BJ (cell line): Measurements from ENCODE around the gene NEURL4. TPM values are rescaled to one million over a fixed set of nuclear protein-coding genes. Genes with fewer than 3 reads are reported as not detected.

Source experiments
- CTCF ChIA-PET: fragments of 350-600 bp; formaldehyde crosslinking; extraction: SDS; loops from one replicate; lab custom pipeline; 2021; ENCODE audit warnings: antibody characterized with exemption, inconsistent platforms; lab: Yijun Ruan, JAX
- POLR2A ChIA-PET: fragments of 300-600 bp; sonication (Branson Sonifier 250); formaldehyde crosslinking; extraction: SDS; loops from one replicate; lab custom pipeline; 2021; ENCODE audit warnings: antibody characterized with exemption; lab: Charles Lee
- DNase-seq: peaks from one replicate; pipeline ENCODE4 v3.0.0-alpha.2; 2011; ENCODE audit warnings: low read depth
- H3K27me3 ChIP-seq: 2 replicates; pipeline ENCODE4 v1.6.0; 2011; ENCODE audit warnings: low read length; ENCODE audit not compliant: control insufficient read depth, insufficient read depth
- H3K36me3 ChIP-seq: 2 replicates; pipeline ENCODE4 v1.5.1; 2011; ENCODE audit warnings: low read length; ENCODE audit not compliant: control insufficient read depth, insufficient read depth
- H3K4me3 ChIP-seq: 2 replicates; pipeline ENCODE4 v1.5.1; 2011; ENCODE audit warnings: low read depth, mild to moderate bottlenecking, control low read depth, low read length
- polyA plus RNA-seq: library from polyadenylated mRNA; depleted of rRNA; stranded (reverse); fragments of >200 nt; gene quantifications from 2 replicates; pipeline ENCODE4 v1.2.3, GENCODE V29; 2011
- TF ChIP-seq, protein P1 (sequence below): IDR thresholded peaks from 2 replicates; pipeline ENCODE4 v1.5.1; 2011; ENCODE audit warnings: low read depth, mild to moderate bottlenecking, control low read depth, inconsistent platforms, low read length, moderate library complexity; ENCODE audit not compliant: insufficient read depth

The NEURL4 gene
- polyA plus RNA-seq, 1 experiment, result 14.9 TPM

GRCh38 chr17:7281953-7282751 is 47.0 kb downstream of the NEURL4 start:
- peaks cover 11% of the 10 kb centered on the region for H3K27me3 ChIP-seq
- no peaks in the 10 kb centered on the region for H3K36me3 ChIP-seq
- DNase-seq, result no peak
- ChIA-PET POLR2A (no interaction called here), CTCF (interaction anchor here (0.6 to 6.9 kb wide), 5 partner anchors 10 to 236 kb away, joined by 3 to 51 read pairs (median 6); no protein-coding TSS in a partner anchor)
- TF ChIP-seq, protein P1, sequence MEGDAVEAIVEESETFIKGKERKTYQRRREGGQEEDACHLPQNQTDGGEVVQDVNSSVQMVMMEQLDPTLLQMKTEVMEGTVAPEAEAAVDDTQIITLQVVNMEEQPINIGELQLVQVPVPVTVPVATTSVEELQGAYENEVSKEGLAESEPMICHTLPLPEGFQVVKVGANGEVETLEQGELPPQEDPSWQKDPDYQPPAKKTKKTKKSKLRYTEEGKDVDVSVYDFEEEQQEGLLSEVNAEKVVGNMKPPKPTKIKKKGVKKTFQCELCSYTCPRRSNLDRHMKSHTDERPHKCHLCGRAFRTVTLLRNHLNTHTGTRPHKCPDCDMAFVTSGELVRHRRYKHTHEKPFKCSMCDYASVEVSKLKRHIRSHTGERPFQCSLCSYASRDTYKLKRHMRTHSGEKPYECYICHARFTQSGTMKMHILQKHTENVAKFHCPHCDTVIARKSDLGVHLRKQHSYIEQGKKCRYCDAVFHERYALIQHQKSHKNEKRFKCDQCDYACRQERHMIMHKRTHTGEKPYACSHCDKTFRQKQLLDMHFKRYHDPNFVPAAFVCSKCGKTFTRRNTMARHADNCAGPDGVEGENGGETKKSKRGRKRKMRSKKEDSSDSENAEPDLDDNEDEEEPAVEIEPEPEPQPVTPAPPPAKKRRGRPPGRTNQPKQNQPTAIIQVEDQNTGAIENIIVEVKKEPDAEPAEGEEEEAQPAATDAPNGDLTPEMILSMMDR, result no peak
- H3K4me3 ChIP-seq, result peak overlapping the region; percentile 48

GRCh38 chr17:7281074-7281952 is 47.8 kb downstream of the NEURL4 start, which contains the start of gene SLC2A4:
Gene SLC2A4, plus strand, starts transcription at chr17:7281718. Its CDS starts 217 bp downstream, at chr17:7281935.
- Histone ChIP-seq H3K27me3 (peaks cover 11% of the 10 kb centered on the region), H3K36me3 (no peaks in the 10 kb centered on the region), H3K4me3 (peak within 1 kb of the TSS; percentile 48)
- TF ChIP-seq, protein P1, result no peak
- peak; percentile 63 for DNase-seq
- ChIA-PET CTCF (interaction anchor here (0.6 to 6.9 kb wide), 11 partner anchors 11 to 279 kb away, joined by 3 to 51 read pairs (median 4); no protein-coding TSS in a partner anchor), POLR2A (interaction anchor here (0.6 kb wide), 1 partner anchor 264 kb away, joined by 5 read pairs; no protein-coding TSS in a partner anchor)

GRCh38 chr17:7280519-7281073 is 48.5 kb downstream of the NEURL4 start:
- H3K4me3 ChIP-seq, result peak overlapping the region; percentile 48
- H3K27me3 ChIP-seq, result peaks cover 6% of the 10 kb centered on the region
- H3K36me3 ChIP-seq, result no peaks in the 10 kb centered on the region
- CTCF ChIA-PET, result interaction anchor here (0.6 to 6.9 kb wide), 11 partner anchors 11 to 280 kb away, joined by 3 to 51 read pairs (median 4); partner anchors contain the start of genes ACADVL and DLG4
- POLR2A ChIA-PET, result interaction anchor here (0.6 kb wide), 1 partner anchor 263 kb away, joined by 5 read pairs; no protein-coding TSS in a partner anchor
- TF ChIP-seq, protein P1, result peak; percentile 82
- no peak for DNase-seq

- ChIA-PET POLR2A (no interaction called here), CTCF (interaction anchor here (1.1 to 6.9 kb wide), 3 partner anchors 17 to 60 kb away, joined by 3 to 51 read pairs (median 3); partner anchors contain the start of genes ACADVL and DLG4)
- DNase-seq, result no peak
- Histone ChIP-seq H3K4me3 (no peak overlapping the region), H3K36me3 (no peaks in the 10 kb centered on the region), H3K27me3 (peaks cover 6% of the 10 kb centered on the region)
- TF ChIP-seq, protein P1, result no peak
Measured at GRCh38 chr17:7279448-7279847, 49.7 kb downstream of the NEURL4 start.
